Mesothelial cell of epicardium (in vitro differentiated cells): ENCODE results near the gene ABLIM3. TPM values are rescaled to one million over a fixed set of nuclear protein-coding genes. Genes with fewer than 3 reads are reported as not detected.

Experiments used
- DNase-seq, 2 experiments: peaks; one replicate each; pipeline ENCODE4 v3.0.0; 2021; ENCODE audit warnings: low spot score in 2 of 2; ENCODE audit not compliant: unreplicated experiment in 2 of 2
- H3K27ac Mint-ChIP-seq: 2 replicates; pipeline ENCODE4 v1.8.0; 2021; ENCODE audit warnings: mixed read lengths
- H3K27me3 Mint-ChIP-seq: 2 replicates; pipeline ENCODE4 v1.8.0; 2021; ENCODE audit warnings: low read depth, mixed read lengths
- H3K36me3 Mint-ChIP-seq: 2 replicates; pipeline ENCODE4 v1.8.0; 2021; ENCODE audit warnings: mixed read lengths
- H3K4me1 Mint-ChIP-seq: 2 replicates; pipeline ENCODE4 v1.8.0; 2021; ENCODE audit warnings: mixed read lengths
- H3K4me3 Mint-ChIP-seq: 2 replicates; pipeline ENCODE4 v1.8.0; 2021; ENCODE audit warnings: mild to moderate bottlenecking, moderate library complexity, mixed read lengths
- H3K9me3 Mint-ChIP-seq: 2 replicates; pipeline ENCODE4 v1.8.0; 2021; ENCODE audit warnings: mixed read lengths
- total RNA-seq: library from RNA; stranded (reverse); gene quantifications from 3 replicates; pipeline ENCODE4 v1.2.1, GENCODE V29; 2021
- TF ChIP-seq, protein P1 (sequence below): fragments of 200-600 bp; sonication (generic); IDR thresholded peaks from one replicate; pipeline ENCODE4 v1.5.0; 2021; ENCODE audit warnings: antibody characterized with exemption; ENCODE audit not compliant: unreplicated experiment

ABLIM3 gene
- total RNA-seq, 1 donor from 2014 or later, result 0.27 TPM

DNA sequence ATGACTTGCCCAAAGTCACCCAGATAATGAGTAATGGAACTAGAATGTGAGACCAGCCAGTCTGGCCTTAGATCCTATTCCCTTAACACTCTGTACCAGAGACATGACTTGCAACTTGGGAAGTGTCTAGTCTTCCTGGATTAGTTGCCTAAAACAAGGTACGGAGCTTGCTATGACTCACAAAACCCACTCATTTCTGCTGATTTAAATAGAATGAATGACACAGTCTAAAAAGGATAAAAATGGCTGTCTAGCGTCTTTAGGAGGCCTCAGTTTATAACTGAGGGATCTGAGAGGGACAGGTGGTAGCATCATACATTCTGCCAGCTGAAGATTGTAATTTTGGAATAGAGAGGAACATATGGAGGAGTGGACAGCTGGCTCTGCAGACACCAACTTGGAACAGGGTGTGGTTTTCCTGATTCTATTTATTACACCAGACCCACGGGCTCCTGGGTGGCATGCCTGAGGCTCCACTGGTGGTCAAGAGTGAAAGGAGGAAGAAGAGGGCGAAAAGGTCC lies 62.7 kb downstream of the ABLIM3 start:
- Mint-ChIP-seq H3K4me1 (no peaks in the 10 kb centered on the region), H3K27me3 (peaks cover 4% of the 10 kb centered on the region), H3K9me3 (no peaks in the 10 kb centered on the region), H3K4me3 (no peak overlapping the region), H3K36me3 (no peaks in the 10 kb centered on the region), H3K27ac (no peak overlapping the region)
- no peak for DNase-seq
- TF ChIP-seq, protein P1, sequence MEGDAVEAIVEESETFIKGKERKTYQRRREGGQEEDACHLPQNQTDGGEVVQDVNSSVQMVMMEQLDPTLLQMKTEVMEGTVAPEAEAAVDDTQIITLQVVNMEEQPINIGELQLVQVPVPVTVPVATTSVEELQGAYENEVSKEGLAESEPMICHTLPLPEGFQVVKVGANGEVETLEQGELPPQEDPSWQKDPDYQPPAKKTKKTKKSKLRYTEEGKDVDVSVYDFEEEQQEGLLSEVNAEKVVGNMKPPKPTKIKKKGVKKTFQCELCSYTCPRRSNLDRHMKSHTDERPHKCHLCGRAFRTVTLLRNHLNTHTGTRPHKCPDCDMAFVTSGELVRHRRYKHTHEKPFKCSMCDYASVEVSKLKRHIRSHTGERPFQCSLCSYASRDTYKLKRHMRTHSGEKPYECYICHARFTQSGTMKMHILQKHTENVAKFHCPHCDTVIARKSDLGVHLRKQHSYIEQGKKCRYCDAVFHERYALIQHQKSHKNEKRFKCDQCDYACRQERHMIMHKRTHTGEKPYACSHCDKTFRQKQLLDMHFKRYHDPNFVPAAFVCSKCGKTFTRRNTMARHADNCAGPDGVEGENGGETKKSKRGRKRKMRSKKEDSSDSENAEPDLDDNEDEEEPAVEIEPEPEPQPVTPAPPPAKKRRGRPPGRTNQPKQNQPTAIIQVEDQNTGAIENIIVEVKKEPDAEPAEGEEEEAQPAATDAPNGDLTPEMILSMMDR, result no peak

DNA sequence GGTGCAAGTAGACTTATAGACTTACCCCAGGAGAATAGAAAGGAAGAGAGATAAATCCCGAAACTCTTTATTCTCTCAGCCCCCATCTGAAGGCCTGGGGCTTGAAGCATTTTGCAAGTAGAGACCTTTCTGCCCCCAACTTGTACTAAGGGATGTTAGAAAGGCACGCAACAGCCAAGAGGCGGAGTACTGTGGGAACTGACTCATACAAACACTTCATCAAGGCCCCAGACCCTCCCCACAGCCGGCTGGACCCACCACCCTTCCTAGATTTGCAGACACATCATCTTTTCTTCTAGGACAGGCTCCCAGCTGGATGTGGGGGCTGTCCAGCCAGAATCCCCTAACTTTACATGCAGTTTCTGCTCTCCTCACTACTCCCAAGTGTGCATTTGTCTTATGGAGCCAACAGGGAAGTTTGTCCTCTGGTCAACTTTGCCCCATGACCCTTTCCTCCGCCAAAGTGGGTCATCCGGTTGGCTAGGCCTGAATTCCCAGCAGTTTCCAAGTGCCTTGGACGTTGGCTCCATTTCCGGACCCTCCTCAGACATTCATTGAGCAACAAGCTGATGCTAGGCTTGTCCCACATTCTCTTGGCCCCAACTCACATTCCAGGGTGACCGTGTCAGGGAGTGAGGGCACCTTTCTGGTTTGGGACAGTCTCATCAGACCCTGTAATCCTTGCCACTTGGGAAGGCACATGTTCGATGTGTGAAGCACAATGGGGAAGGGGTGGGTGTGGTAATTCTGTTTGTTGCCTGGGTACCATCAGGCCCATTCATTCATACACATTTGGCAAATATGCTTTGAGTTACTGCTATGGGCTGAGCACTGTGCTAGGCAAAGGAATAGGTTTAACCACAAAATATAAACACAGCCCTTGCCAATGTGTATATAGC lies 64.6 kb downstream of the ABLIM3 start:
- H3K4me3 Mint-ChIP-seq, result no peak overlapping the region
- H3K4me1 Mint-ChIP-seq, result no peaks in the 10 kb centered on the region
- peaks cover 14% of the 10 kb centered on the region for H3K27me3 Mint-ChIP-seq
- no peaks in the 10 kb centered on the region for H3K36me3 Mint-ChIP-seq
- no peak overlapping the region for H3K27ac Mint-ChIP-seq
- DNase-seq, result no peak
- H3K9me3 Mint-ChIP-seq, result no peaks in the 10 kb centered on the region
- TF ChIP-seq, protein P1, result no peak

DNA sequence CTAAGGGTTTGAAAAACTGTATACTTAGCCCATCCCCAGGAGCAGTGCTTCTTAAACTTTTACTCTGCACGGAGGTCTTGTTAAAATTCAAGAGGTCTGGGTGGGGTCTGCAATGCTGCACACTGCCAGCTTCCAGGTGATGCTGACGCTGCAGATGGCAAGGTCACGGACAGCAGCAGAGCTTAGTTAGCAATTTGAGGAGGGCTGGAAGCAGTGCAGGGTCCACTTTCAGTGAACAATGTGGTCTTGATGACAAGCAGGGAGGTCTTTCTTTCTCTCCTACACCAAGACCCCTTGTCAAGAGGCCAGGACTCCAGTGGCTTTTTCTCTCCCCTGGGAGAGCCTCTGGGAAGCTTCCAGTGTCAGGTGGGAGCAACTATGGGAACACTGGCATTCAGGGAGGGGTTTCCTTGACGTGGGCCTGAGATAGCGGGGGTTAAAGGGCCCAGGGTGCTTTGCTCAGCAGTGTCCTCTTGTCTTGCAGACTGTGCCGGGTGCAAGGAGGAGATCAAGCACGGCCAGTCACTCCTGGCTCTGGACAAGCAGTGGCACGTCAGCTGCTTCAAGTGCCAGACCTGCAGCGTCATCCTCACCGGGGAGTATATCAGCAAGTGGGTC lies 65.3 kb downstream of the ABLIM3 start:
- Mint-ChIP-seq H3K9me3 (no peaks in the 10 kb centered on the region), H3K4me3 (no peak overlapping the region), H3K36me3 (no peaks in the 10 kb centered on the region), H3K4me1 (no peaks in the 10 kb centered on the region), H3K27ac (no peak overlapping the region), H3K27me3 (peaks cover 18% of the 10 kb centered on the region)
- TF ChIP-seq, protein P1, result no peak
- no peak for DNase-seq

DNA sequence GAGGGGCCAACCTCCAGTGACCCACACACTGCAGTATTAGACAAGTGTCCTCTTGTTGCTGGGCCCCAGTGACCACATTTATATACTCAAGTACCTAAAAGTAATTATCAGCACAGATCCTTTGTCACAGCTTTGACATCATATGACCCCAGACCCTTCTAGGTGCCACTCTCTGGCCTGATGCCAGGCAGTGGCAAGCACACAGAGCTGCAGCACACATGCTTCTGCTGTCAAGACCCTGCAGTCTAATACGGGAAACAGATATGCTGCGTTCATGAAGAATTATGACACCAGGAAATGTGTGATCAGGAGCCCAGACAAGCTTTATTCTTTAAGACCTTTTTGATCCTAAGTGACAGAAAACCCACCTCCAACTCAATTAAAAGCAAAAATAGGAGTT lies 66.5 kb downstream of the ABLIM3 start:
- TF ChIP-seq, protein P1, result no peak
- H3K27me3 Mint-ChIP-seq, result peaks cover 26% of the 10 kb centered on the region
- no peak overlapping the region for H3K27ac Mint-ChIP-seq
- H3K36me3 Mint-ChIP-seq, result no peaks in the 10 kb centered on the region
- no peaks in the 10 kb centered on the region for H3K4me1 Mint-ChIP-seq
- H3K4me3 Mint-ChIP-seq, result no peak overlapping the region
- DNase-seq, result no peak
- H3K9me3 Mint-ChIP-seq, result no peaks in the 10 kb centered on the region

DNA sequence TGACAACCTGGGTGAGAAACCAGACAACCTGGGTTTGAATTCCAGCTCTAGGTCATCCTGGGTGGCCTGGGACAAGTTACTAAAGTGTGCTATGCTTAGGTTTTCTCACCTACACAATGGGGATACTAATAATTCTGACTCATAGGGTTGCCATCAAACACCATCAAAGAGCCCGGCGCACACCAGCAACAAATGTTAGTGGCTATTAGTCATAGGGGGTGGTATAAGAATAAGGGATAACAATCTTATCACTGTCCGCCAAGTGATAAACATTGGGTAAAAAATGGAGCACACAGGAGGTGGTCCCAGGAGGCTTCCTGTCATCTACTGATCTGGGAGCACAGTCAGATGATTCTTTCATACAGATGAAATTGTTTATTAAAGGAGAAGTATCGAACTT lies 68.9 kb downstream of the ABLIM3 start:
- peaks cover 46% of the 10 kb centered on the region for H3K27me3 Mint-ChIP-seq
- H3K27ac Mint-ChIP-seq, result no peak overlapping the region
- H3K4me1 Mint-ChIP-seq, result no peaks in the 10 kb centered on the region
- H3K36me3 Mint-ChIP-seq, result no peaks in the 10 kb centered on the region
- TF ChIP-seq, protein P1, result no peak
- DNase-seq, result no peak
- H3K4me3 Mint-ChIP-seq, result no peak overlapping the region
- no peaks in the 10 kb centered on the region for H3K9me3 Mint-ChIP-seq
